ENCODE data around the gene CDH8.

DNA sequence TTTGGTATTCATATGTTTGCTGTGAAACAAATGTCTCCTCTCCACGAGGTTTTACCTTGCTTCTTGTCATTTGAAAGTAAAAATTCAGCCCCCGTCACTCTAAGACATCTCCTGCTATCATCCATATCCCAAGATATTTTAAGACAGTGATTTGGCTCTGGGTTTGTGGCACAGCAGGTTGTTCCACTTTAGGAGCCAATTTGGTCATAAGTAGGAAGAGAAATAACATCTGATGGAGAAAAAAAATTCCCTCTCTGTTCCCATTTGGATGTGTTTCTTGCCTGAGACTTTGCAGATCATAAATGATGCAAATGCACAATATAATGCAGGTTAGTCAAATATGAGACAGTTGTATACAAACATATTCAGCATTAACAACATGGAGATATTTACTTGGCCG, 309.5 kb downstream of the CDH8 start:
- TF ChIP-seq, protein P1, sequence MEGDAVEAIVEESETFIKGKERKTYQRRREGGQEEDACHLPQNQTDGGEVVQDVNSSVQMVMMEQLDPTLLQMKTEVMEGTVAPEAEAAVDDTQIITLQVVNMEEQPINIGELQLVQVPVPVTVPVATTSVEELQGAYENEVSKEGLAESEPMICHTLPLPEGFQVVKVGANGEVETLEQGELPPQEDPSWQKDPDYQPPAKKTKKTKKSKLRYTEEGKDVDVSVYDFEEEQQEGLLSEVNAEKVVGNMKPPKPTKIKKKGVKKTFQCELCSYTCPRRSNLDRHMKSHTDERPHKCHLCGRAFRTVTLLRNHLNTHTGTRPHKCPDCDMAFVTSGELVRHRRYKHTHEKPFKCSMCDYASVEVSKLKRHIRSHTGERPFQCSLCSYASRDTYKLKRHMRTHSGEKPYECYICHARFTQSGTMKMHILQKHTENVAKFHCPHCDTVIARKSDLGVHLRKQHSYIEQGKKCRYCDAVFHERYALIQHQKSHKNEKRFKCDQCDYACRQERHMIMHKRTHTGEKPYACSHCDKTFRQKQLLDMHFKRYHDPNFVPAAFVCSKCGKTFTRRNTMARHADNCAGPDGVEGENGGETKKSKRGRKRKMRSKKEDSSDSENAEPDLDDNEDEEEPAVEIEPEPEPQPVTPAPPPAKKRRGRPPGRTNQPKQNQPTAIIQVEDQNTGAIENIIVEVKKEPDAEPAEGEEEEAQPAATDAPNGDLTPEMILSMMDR (IDR thresholded peaks at IDR 0.05; ENCODE audit: insufficient read depth, low read length, poor library complexity, severe bottlenecking), result no peak
- TF ChIP-seq EZH2phosphoT487 (conservative IDR thresholded peaks at IDR 0.05; ENCODE audit: low read length), result no peak
